GM10248 (cell line): ENCODE data around the gene ACTRT2.

ENCODE experiments used
- CTCF ChIA-PET: fragments of 300-600 bp; sonication (Branson Sonifier 250); formaldehyde crosslinking; extraction: SDS; loops from one replicate; lab custom pipeline; 2021; ENCODE audit warnings: antibody characterized with exemption; lab: Yijun Ruan, JAX
- POLR2A ChIA-PET: fragments of 350-650 bp; sonication (Branson Sonifier 250); formaldehyde crosslinking; extraction: SDS; loops from one replicate; lab custom pipeline; 2020; ENCODE audit warnings: antibody characterized with exemption; lab: Yijun Ruan, JAX
- DNase-seq: peaks from one replicate; pipeline ENCODE4 v3.0.0; 2012; ENCODE audit errors: extremely low spot score
- CTCF ChIP-seq: IDR thresholded peaks from 2 replicates; pipeline ENCODE4 v1.5.1; 2012; ENCODE audit warnings: mild to moderate bottlenecking, low read depth; ENCODE audit errors: extremely low read depth, missing control alignments, control extremely low read depth

The ACTRT2 gene

GRCh38 chr1:2986549-2987305, 34.5 kb upstream of the ACTRT2 start:
- ChIA-PET POLR2A (no interaction called here), CTCF (no interaction called here)
- DNase-seq = no peak
- no peak for TF ChIP-seq CTCF

GRCh38 chr1:2987773-2988172, 33.5 kb upstream of the ACTRT2 start:
- no peak for DNase-seq
- POLR2A ChIA-PET = no interaction called here
- CTCF ChIA-PET = interaction anchor here (1.2 kb wide), 1 partner anchor 8 kb away, joined by 4 read pairs; no protein-coding TSS in a partner anchor
- TF ChIP-seq CTCF = no peak

- ChIA-PET CTCF (interaction anchor here (1.2 kb wide), 1 partner anchor 8 kb away, joined by 4 read pairs; no protein-coding TSS in a partner anchor), POLR2A (no interaction called here)
- no peak for DNase-seq
- TF ChIP-seq CTCF = no peak
These were observed 33.0 kb upstream of the ACTRT2 start for GRCh38 chr1:2988256-2988655.

- no peak for DNase-seq
- CTCF ChIA-PET = interaction anchor here (1.2 kb wide), 1 partner anchor 9 kb away, joined by 4 read pairs; no protein-coding TSS in a partner anchor
- TF ChIP-seq CTCF = no peak
- POLR2A ChIA-PET = no interaction called here
These were observed 32.1 kb upstream of the ACTRT2 start for GRCh38 chr1:2989185-2989584.

- TF ChIP-seq CTCF = no peak
- ChIA-PET POLR2A (no interaction called here), CTCF (no interaction called here)
- DNase-seq = no peak
These were observed 31.3 kb upstream of the ACTRT2 start for GRCh38 chr1:2989976-2990375.

GRCh38 chr1:2990376-2991115, 30.7 kb upstream of the ACTRT2 start:
- ChIA-PET POLR2A (no interaction called here), CTCF (no interaction called here)
- DNase-seq = no peak
- no peak for TF ChIP-seq CTCF
